ENCODE measurements around the gene AGRN.

The AGRN gene

GRCh38 chr1:1031659-1032235 is 11.8 kb downstream of the AGRN start:
- H3K4me3 ChIP-seq (ENCODE audit: low read length): no peak overlapping the region
- TF ChIP-seq ZNF274 (IDR thresholded peaks at IDR 0.05; ENCODE audit: low read depth, low read length): no peak

GRCh38 chr1:1032424-1032823 is 12.5 kb downstream of the AGRN start:
- H3K4me3 ChIP-seq (ENCODE audit: low read length): no peak overlapping the region
- TF ChIP-seq ZNF274 (IDR thresholded peaks at IDR 0.05; ENCODE audit: low read depth, low read length): no peak

- H3K4me3 ChIP-seq (ENCODE audit: low read length): peak overlapping the region; percentile 42; the same call in 1 of the 2 replicates
- TF ChIP-seq ZNF274 (IDR thresholded peaks at IDR 0.05; ENCODE audit: low read depth, low read length): no peak
These were observed 13.2 kb downstream of the AGRN start for GRCh38 chr1:1033009-1033587.

GRCh38 chr1:1033731-1034438 is 14.0 kb downstream of the AGRN start:
- H3K4me3 ChIP-seq (ENCODE audit: low read length): no peak overlapping the region; the same call in 1 of the 2 replicates
- TF ChIP-seq ZNF274 (IDR thresholded peaks at IDR 0.05; ENCODE audit: low read depth, low read length): no peak

- no peak overlapping the region; the same call in 1 of the 2 replicates for H3K4me3 ChIP-seq (ENCODE audit: low read length)
- no peak for TF ChIP-seq ZNF274 (IDR thresholded peaks at IDR 0.05; ENCODE audit: low read depth, low read length)
These were observed 14.5 kb downstream of the AGRN start for GRCh38 chr1:1034439-1034781.

GRCh38 chr1:1035291-1035943 is 15.5 kb downstream of the AGRN start:
- no peak overlapping the region for H3K4me3 ChIP-seq (ENCODE audit: low read length)
- TF ChIP-seq ZNF274 (IDR thresholded peaks at IDR 0.05; ENCODE audit: low read depth, low read length): no peak

- TF ChIP-seq ZNF274 (IDR thresholded peaks at IDR 0.05; ENCODE audit: low read depth, low read length): no peak
- H3K4me3 ChIP-seq (ENCODE audit: low read length): no peak overlapping the region
These were observed 17.7 kb downstream of the AGRN start for GRCh38 chr1:1037366-1038327.

GRCh38 chr1:1038694-1039093 is 18.8 kb downstream of the AGRN start:
- no peak for TF ChIP-seq ZNF274 (IDR thresholded peaks at IDR 0.05; ENCODE audit: low read depth, low read length)
- no peak overlapping the region for H3K4me3 ChIP-seq (ENCODE audit: low read length)

- TF ChIP-seq ZNF274 (IDR thresholded peaks at IDR 0.05; ENCODE audit: low read depth, low read length): no peak
- no peak overlapping the region for H3K4me3 ChIP-seq (ENCODE audit: low read length)
These were observed 19.4 kb downstream of the AGRN start for GRCh38 chr1:1039145-1039910.

GRCh38 chr1:1040004-1040991 is 20.4 kb downstream of the AGRN start:
- peak overlapping the region; percentile 27; the same call in 1 of the 2 replicates for H3K4me3 ChIP-seq (ENCODE audit: low read length)
- no peak for TF ChIP-seq ZNF274 (IDR thresholded peaks at IDR 0.05; ENCODE audit: low read depth, low read length)

GRCh38 chr1:1041092-1041523 is 21.2 kb downstream of the AGRN start:
- no peak for TF ChIP-seq ZNF274 (IDR thresholded peaks at IDR 0.05; ENCODE audit: low read depth, low read length)
- H3K4me3 ChIP-seq (ENCODE audit: low read length): no peak overlapping the region

- no peak overlapping the region for H3K4me3 ChIP-seq (ENCODE audit: low read length)
- TF ChIP-seq ZNF274 (IDR thresholded peaks at IDR 0.05; ENCODE audit: low read depth, low read length): no peak
These were observed 22.0 kb downstream of the AGRN start for GRCh38 chr1:1041873-1042272.

All from GM08714 (cell line).